HL-60 (cell line): ENCODE measurements around the gene MYLK4.

Source experiments
- GABPA ChIP-seq: IDR thresholded peaks from 2 replicates; pipeline ENCODE4 v1.6.1; 2012; ENCODE audit warnings: low read depth
- POLR2AphosphoS5 ChIP-seq: IDR thresholded peaks from 2 replicates; pipeline ENCODE4 v1.6.1; 2012; ENCODE audit warnings: low read depth
- SPI1 ChIP-seq: IDR thresholded peaks from 2 replicates; pipeline ENCODE4 v1.6.1; 2012; ENCODE audit warnings: low read depth, mild to moderate bottlenecking, borderline replicate concordance
- TF ChIP-seq, protein P1 (sequence below): IDR thresholded peaks from one replicate; pipeline ENCODE4 v1.5.1; 2011; ENCODE audit warnings: low read length, control low read depth, inconsistent platforms; ENCODE audit not compliant: insufficient read depth
- TF ChIP-seq, protein P2 (sequence below): IDR thresholded peaks from 2 replicates; pipeline ENCODE4 v1.6.1; 2012; ENCODE audit warnings: low read depth; ENCODE audit not compliant: insufficient replicate concordance

DNA sequence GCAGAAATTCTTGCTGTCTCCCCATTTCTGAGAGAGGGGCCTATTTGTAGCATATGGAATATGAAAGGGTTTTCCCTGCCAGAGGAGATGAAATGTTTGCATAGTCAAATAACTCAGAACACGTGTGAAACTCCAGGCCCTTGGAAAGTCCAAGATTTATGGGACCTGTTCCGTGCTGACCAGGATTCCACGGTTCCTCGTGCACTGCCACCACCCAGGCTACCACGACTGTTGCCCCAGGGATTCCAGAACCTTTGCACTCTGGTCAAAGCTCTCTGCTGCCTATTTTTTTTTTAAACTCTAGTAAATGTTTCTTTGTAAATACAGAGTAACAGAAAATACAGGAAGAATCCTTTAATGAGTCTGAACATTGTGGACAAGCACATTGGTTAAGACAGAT lies 35.0 kb downstream of the MYLK4 start:
- TF ChIP-seq, protein P1, sequence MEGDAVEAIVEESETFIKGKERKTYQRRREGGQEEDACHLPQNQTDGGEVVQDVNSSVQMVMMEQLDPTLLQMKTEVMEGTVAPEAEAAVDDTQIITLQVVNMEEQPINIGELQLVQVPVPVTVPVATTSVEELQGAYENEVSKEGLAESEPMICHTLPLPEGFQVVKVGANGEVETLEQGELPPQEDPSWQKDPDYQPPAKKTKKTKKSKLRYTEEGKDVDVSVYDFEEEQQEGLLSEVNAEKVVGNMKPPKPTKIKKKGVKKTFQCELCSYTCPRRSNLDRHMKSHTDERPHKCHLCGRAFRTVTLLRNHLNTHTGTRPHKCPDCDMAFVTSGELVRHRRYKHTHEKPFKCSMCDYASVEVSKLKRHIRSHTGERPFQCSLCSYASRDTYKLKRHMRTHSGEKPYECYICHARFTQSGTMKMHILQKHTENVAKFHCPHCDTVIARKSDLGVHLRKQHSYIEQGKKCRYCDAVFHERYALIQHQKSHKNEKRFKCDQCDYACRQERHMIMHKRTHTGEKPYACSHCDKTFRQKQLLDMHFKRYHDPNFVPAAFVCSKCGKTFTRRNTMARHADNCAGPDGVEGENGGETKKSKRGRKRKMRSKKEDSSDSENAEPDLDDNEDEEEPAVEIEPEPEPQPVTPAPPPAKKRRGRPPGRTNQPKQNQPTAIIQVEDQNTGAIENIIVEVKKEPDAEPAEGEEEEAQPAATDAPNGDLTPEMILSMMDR, result no peak
- TF ChIP-seq, protein P2, sequence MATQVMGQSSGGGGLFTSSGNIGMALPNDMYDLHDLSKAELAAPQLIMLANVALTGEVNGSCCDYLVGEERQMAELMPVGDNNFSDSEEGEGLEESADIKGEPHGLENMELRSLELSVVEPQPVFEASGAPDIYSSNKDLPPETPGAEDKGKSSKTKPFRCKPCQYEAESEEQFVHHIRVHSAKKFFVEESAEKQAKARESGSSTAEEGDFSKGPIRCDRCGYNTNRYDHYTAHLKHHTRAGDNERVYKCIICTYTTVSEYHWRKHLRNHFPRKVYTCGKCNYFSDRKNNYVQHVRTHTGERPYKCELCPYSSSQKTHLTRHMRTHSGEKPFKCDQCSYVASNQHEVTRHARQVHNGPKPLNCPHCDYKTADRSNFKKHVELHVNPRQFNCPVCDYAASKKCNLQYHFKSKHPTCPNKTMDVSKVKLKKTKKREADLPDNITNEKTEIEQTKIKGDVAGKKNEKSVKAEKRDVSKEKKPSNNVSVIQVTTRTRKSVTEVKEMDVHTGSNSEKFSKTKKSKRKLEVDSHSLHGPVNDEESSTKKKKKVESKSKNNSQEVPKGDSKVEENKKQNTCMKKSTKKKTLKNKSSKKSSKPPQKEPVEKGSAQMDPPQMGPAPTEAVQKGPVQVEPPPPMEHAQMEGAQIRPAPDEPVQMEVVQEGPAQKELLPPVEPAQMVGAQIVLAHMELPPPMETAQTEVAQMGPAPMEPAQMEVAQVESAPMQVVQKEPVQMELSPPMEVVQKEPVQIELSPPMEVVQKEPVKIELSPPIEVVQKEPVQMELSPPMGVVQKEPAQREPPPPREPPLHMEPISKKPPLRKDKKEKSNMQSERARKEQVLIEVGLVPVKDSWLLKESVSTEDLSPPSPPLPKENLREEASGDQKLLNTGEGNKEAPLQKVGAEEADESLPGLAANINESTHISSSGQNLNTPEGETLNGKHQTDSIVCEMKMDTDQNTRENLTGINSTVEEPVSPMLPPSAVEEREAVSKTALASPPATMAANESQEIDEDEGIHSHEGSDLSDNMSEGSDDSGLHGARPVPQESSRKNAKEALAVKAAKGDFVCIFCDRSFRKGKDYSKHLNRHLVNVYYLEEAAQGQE, result no peak
- TF ChIP-seq POLR2AphosphoS5, result no peak
- TF ChIP-seq GABPA, result no peak
- no peak for TF ChIP-seq SPI1
